HG03280 (cell line): ENCODE measurements around the gene SORCS2.

Experiments
- ATAC-seq: cut with Tn5 transposase; IDR thresholded peaks from one replicate; pipeline ENCODE4 v1.9.1; 2021; ENCODE audit warnings: mild to moderate bottlenecking, moderate library complexity; ENCODE audit not compliant: unreplicated experiment

SORCS2 gene

DNA sequence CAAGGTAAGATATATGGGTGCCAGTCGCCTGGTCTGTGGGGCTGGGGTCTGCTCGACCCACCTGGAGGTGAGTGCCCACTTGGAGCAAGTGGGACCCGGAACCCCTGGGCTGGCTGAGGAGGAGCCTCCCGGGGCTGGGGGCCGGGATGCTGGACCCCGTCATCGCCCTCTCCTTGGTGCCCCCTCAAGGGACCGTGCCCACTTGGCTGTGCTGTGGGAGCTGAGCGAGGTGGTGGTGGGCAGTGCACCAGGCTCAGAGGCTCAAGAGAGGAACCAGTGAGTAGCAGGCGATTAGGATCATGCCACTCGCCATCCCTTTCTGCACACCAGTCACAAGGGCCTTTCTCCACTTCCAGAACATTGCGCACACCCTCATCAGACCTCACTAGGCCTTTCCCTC, 446.2 kb downstream of the SORCS2 start:
- no peak for ATAC-seq

DNA sequence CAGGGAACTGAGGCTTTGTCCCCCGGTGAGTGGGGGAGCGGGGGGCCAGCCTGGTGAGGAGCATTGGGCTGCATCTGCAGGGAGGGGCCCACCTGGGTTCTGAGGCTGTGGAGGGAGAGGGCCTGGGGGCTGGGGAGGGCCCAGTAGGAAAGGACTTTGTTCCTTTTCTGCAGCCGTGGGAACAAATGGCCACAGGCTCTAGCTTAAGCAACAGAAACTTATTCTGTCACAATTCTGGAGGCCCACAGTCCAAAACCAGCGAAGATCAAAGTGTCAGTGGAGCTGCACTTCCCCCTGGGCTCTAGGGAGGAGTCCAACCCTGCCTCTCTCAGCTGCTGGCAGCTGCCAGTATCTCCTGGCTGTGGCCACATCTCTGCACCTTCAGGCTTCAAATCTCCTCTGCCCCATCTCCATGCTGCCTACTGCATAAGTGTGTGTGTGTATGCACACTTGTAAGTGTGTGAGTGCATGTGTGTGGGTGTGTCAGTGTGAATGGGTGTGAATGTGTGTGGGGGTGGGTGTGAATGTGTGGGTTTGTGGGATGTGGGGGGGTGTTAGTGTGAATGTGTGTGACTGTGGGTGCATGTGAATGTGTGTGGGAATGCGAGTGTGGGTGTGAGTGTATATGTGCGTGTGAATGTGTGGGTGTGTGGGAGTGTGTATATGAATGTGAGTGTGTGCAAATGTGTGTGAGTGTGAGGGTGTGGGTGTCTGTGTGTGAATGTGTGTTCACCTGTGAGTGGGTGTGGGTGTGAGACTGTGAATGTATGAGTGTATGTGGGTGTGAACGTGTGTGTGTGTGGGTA, 446.8 kb downstream of the SORCS2 start:
- no peak for ATAC-seq

DNA sequence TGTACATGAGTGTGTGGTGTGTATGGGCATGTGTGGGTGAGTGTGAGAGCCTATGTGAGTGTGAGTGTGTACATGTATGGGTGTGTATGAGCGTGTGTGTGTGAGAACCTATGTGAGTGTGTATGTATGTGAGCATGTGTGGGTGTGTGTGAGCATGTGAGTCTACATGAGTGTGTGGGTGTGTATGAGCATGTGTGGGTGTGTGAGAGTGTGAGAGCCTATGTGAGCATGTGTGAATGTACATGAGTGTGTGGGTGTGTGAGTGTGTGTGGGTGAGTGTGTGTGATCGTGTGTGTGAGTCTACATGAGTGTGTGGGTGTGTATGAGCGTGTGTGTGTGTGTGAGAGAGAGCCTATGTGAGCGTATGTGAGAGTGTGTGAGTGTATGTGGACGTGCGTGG, 447.8 kb downstream of the SORCS2 start:
- ATAC-seq: no peak

DNA sequence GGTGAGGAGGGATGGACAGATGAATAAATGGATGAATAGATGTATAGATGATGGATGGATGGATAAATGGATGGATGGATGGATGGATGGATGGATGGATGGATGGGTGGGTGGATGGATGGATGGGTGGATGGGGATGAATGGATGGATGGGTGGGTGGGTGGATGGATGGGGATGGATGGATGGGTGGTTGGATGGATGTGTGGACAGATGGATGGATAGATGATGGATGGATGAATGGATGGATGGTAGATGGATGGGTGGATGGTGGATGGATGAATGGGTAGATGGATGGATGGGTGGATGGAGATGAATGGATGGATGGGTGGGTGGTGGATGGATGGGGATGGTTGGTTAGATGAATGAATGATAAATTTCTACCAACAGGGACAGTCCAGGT, 449.4 kb downstream of the SORCS2 start:
- no peak for ATAC-seq

DNA sequence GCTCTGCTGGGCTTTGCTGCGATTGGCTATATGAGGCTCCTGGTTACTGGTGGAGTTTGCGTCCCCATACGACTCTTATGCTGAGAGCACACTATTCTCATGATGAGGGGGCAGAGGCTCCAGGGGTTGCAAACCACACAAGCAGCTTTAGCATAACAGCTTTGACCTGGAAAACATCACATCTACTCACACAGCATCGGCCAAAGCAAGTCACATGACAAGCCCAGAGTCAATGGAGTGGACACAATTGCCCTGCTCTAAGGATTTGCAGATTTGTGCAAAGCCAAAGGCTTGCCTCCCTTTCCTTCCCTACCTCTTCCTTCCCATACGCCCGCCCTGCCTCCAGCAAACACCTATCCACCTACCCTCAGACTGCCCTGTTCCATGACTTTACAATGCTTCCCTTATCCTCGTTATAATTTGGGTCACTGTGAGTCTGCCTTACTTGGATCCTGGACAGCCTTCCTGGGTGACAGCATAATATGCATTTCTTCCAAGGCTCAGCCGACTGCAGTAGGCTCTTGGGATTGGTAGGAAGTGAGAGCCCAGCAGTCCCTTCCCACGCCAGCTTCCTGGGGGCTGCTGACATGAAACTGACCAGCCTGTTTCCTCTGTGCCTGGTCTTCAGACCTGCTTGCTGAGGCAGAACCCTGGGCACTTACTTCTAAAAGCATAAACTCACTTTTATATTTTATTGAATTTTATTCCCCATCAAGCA, 450.6 kb downstream of the SORCS2 start:
- no peak for ATAC-seq

DNA sequence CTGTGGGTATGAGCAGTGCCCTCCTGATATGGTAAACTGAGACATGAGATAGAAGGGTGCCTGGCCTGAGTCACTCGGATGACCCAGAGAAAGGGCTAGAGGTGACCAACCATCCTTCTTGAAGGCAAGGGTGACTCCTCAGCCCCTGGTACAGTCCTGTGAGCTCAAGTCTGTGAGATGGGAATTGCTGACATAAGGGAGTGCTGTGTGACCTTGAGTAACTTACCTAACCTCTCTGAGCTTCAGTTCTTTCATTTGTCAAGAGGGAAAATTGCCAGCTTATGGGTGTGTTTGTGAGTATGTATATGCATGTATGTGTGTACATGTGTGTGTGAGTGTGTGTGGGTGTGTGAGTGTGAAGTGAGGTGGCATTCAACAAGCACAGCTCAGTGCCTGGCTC, 452.8 kb downstream of the SORCS2 start:
- ATAC-seq: no peak

DNA sequence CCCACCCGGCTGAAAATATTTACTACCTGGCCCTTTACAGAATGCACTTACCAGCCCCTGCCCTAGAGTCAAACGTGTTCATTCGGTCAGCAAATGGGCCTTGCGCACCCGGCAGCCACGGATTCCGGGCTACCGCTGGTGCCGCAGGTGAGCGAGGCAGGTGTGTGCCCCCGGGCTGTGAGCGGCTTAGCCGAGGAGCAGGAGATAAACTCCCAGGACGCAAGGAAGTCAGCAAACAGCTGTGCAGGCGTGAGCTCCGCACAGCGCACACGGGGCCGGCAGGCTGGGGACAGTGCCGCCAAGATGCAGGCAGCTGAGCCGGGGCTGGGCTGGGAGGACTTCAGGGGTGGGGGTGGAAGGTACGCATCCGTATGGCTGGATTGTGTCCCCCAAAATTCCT, 453.6 kb downstream of the SORCS2 start:
- no peak for ATAC-seq

DNA sequence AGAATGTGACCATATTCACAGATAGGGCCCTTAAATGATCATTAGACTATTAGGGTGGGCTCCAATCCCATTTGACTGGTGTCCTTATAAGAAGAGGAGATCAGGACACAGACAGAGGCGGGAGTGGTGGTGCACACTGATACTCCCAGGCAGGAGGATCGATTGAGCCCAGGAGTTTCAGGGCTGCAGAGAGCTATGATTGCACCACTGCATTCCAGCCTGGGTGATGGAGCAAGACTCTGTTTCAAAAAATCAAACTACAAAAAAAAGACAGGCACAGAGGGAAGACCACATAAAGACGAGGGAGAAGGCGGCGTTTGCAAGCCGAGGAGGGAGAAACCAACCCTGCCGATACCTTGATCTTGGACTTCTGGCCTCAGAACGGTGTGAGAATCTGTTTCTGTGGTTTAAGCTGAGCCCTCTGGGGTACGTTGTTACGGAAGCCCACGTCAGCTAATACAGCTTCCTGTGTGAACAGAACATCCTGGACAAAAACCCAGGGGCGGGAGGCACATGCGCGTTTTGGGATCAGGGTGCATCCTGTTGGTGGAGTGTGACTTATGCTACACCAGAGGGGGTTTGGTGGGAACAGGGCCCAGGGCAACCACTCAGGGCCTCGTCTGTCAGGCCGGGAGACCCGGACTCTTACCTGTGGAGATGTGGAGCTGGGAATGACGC, 454.2 kb downstream of the SORCS2 start:
- no peak for ATAC-seq

DNA sequence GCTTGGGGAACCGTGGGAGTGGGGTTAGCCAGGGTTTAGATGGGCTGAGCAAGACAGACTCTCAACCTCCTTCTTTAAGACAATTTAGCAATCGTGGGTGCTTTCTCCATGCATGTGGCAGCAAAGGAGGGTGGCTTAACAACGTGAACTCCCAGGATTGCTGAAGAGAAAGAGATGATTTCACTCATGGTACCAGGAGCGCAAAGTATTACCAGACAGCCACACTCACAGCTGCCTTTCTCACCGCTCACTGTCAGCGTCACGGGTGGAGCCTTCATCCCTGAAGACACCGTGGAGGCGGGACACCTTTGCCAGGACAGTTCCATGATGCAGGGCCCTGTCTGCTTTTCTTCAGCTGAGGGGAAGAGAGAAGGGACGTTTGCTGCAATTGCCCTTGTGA, 454.8 kb downstream of the SORCS2 start:
- no peak for ATAC-seq

DNA sequence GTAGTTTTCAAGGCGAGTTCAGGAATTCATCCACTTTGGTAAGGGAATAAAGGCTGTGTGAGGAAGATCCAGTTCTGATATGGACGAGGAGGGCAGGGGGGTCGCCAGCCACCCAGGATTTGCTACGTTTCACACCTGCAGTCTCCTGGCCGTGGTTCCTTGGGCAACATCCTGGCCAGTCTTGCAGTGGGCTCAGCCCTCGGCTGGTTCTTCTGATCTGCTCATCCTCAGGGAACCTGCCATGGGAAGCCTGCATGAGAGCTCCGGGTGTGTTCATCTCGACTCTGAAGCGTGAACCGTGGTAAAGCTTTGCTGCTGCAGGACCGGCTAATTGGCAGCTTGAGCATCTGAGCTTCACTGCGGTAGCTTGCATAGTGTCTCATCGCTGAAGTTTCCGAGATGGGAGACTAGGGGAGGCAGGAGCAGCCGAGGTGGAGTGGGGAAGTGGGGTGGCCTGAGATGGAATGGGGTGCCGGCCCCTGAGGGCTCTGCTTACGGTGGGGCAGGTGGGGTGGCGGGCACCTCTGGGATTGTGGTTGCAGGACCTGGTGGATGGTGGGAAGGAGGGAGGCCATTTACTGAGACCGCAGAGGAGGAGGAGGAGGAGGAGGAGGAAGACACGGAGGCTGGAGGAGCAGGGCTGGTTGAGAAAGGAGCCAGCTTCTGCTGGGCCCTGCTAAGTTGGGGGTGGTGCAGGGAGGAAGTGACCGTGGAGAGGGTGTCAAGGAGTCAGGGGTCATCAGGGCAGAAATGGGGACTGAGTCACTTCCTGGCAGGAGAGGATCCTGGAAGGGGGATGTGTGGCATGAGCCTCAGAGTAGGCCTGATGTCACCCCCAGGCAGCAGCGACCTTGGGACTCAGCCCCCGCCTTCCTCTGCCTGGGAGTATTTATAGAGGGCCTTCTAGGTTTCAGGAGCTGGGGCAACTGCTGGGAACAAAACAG, 455.5 kb downstream of the SORCS2 start:
- ATAC-seq: no peak

DNA sequence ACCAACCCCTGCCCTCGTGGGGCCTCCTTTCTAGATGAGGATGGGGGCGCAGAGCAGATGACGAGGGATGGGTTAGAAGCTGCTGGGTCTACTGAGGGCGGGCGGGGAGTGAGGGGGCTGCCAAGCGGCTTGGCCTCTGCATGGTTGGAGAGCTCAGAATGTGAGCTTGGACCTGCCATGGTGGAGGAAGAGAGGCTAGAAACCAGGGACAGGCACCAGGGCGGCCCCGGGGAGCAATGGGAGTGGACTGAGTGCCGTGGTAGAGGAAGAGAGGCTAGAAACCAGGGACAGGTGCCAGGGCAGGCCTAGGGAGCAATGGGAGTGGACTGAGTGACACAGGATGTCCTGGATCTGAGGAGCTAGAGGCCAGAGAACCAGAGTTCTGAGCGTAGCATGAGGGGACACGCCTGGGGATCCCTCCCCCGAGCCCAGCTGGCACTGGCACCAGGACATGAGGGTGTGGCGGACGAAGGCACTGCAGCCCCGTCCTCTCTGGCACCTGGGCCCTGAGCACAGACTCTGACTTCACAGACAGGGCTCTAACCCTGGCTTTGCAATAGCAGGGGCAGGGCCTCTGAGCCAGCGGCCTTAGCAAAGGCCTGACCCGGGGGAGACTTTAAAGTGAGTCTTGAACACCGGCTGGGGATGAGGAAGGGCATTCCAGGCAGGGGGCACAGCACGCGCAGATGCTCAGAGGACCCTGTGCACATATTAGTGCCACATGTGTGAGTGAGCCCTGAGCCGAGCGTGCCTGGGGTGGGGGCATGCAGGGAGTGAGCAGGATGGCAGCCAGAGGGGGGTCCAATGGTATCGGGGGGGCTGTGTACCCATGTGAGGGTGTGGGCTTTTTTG, 456.4 kb downstream of the SORCS2 start:
- no peak for ATAC-seq

DNA sequence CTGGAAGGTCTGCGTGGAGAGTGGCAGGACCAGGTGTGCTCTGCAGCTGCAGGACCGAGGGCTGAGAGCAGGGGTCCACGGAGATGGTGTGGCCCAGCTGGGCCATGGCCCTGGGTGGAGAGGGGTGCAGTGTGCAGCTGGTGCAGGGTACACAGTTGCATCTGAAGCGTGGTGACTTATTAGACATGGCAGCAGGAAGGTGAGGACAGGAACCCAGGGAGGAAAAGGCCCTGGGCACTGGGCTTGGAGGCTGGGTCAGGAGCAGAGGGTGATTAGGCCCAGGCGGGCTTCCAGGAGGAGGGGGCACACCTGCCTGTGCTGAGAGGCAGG, 457.0 kb downstream of the SORCS2 start:
- ATAC-seq: no peak

DNA sequence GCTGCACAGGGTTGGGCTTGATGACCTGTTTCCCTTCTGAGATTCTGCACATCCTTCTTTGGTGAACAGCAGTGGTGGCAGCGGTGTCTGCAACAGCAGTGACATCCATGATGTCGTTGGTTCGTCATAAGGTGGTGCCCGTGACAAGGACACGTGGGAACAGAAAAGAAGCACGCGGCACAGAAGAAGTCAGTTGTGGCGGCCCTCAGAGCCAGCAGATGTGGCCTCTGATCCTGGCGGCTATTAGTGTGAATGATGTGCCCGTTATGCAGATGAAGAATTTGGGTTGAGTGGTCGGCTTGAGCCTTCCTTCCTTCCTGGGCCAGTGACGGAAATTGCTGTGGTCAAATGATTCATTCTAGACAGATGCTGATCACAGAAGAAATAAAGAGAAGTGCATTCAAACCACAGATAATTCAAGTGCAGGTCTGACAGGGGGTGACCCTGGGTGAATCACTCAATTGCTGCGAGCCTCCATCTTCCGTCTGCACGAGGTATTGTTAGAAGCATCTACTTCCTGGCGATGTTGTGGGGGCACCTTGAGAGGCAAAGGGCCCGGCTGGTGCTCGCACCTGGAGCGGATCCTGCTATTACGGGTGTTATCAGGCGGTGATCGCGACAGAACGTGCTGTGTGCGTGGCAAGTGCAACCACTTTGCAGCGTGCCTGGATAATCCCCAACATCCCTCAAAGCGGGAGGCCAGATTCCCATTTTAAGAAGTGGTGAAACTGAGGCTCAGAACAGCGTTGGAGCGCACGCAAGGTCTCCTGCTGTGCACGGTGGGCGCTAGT, 457.6 kb downstream of the SORCS2 start:
- no peak for ATAC-seq

DNA sequence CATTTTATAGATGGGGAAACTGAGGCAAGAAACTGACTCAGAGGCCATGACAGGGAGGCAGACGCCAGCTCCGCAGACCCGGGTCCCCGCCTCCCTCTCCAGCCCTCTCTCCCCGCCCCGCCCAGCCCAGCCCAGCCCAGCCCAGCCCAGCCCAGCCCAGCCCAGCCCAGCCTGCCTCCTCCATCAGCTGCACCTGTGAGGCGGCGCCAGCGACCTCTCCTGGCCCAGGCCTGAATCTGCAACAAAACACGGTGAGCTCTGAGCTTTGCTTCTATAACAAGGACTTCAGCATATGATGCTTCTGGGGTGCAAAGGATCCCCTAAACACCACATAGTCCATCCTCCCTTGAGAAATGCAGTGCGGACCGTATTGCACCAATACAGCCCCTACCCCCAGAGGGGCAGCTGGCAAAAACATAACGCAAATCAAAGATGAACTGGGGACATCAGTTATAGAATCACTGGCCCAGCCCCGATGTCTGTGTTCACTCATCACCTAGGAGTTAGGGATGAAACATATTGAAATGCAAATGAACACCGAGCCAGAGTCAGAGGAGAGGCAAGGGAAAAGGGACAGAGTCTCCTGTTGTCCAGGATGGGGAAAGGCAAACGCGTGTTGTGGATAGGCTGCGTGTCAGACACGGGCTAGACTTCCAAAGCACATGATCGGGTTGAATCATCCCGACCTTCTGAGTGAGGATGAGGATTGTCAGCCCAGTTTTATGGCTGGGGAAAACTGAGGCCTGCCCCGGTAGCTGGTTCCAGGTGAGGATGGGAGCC, 458.5 kb downstream of the SORCS2 start:
- no peak for ATAC-seq

DNA sequence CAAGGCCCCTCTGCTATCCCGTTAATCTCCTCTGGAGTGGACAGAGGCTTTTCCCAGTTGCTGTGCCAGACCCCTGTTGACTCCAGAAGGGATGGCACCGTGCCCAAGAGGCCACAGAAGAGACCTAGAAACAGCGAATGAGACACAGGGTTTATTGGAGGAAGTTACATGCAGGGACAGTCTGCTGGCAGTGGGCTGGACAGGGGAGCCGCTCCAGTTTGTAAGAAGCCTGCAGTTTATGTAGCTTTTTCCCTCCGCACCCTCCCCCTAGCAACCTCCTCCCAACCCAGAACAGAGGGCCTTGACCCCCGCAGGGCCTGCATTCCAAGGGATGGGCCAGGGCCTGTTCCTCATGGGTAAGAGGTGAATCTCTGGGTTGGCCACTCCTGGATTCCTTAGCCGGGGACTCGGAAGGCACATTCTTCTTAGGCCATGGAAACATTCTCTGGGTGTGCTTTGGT, 459.2 kb downstream of the SORCS2 start:
- ATAC-seq: no peak

DNA sequence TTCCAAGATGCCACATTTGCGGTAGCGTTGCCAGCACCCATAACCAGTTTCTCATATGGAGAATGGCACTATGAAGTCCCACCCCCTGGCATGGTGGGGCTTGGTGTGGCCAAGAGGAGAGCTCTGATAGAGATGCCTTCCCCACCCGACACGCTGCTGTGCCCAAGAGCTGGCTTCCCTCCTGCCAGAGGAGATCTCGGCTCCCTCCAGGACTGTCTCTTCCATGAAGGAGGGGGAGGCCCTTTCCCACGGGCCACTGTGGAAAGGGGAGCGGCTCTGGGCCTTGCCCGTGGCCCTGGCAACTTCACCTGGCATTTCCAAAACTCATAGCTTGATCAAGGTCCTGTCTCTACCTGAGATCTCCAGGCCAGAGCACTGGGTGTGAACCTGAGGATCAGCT, 459.7 kb downstream of the SORCS2 start:
- no peak for ATAC-seq

DNA sequence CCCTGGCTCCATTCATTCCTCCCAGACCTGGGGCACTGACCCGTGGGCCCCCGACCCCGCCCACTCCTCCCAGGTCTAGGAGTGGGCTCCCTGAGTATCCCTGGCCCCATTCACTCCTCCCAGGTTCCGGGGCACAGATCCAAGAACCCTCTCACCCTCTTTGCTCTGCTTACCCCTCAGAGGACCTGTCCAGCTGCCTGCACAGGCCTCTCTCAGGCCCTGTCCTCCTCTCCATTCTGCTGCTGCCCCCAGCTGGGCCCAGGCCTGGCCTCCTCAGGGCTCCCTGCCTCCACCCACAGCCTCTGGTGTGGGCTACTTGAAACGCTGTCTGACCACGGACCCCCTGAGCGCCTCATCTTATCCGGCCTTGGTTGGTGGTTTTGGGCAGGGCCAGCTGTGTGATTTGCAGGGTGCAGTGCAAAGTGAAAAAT, 460.1 kb downstream of the SORCS2 start:
- ATAC-seq: no peak

DNA sequence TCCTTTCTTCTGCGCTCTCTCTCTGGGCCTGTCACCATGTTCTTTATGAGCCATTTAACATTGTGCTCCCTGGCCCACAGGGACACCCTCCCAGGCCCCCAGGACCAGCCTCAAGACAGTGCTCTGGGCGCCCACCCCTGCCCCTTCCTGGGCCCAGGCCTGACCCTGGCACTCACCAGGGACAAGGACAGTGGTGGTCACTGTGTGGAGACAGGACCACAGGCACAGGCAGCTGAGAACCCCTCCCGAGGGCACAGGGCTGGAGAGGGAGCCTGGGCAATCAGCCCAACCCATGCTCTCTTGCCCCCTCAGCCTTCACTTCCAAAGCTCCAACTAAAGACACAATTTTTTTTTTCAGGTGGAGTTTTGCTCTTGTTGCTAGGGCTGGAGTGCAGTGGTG, 460.6 kb downstream of the SORCS2 start:
- no peak for ATAC-seq
